CD4-positive, alpha-beta T cell treated with Interleukin-4 for 1 hour (primary cell): ENCODE results near the gene GGT1.
"Not testable (repeated sequence)": the region's sequence is repeated elsewhere in the genome, so short reads cannot be mapped to it uniquely, and the experiment has no call there.

Experiments used
- DNase-seq, 2 donors: peaks; one replicate each; pipeline ENCODE4 v3.0.0-alpha.2; 2020 to 2022

Gene GGT1

GRCh38 chr22:24642307-24642706 is 39.3 kb downstream of the GGT1 start:
- not testable (repeated sequence) for DNase-seq

DNA sequence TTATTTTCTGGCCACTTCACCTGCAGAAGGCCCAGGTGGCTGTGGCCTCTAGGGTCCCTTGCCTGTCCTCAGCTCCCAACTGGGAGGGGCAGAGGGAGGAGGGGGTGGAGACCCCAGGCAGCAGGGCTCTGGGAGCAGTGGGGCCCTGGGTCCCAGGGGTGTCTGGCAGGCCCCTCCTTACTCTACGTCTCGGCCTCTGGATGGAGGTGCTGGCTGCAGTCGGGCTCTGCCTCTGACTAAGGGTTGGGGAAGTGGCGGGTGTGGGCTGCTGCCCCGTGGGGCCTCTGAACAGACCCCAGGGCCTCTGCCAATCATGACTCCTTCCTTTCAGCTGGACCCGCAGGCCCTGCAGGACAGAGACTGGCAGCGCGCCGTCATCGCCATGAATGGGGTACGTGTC is 41.4 kb downstream of the GGT1 start:
- DNase-seq = not testable (repeated sequence)

DNA sequence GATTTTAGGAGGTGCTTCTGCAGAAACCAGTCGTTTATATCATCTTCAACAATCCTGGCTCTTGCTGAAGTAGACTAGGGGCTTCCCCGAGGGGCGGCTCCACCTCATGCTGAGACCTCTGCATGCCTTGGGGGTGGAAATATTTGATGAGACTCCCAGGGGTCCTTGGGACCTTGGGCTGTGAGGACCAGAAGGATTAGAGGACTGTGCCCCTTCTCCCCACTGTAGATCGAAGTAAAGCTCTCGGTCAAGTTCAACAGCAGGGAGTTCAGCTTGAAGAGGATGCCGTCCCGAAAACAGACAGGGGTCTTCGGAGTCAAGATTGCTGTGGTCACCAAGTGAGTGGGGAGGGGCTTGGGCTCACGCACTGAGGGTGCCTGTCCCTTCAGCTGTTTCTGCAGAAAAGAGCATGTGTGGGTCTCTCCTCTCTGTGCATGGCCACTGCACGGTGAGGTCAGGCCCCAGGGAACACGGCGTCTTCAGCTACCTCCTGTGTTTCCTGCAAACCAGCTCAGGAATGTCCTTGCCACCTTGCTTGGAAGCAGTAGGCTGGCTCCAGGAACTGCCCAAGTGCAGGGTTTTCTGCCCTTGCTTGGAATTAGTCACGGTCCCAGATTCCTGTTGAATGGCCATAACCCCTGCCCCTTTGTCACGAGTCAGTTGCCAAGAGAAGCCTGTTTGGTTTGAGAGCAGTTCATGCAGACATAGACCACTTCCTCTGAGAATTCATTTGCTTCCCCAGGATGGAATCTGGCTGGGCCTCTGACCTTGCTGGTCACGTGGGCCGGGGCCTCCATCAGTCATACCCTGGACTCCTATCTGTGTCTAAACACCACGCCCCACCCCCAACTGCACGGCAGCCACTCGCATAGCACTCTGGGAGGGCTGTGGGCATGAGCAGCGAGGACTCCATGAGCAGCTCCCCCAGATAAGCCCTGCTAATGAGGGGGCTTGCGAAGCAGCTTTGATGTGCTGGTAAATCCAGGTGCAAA is 42.7 kb downstream of the GGT1 start:
- not testable (repeated sequence) for DNase-seq

DNA sequence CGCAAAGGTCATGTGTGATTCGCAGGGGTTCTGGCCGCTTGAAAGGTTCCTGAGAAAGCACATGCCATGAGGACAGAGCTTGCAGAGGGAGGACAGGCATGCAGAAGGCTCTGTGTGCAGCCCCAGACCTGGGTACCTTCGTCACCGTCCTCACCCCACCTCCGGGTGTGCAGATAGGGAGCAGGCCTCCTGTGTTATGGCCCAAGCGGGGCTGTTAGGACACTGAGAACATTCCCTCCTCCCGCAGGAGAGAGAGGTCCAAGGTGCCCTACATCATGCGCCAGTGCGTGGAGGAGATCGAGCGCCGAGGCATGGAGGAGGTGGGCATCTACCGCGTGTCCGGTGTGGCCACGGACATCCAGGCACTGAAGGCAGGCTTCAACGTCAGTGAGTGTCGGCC is 43.8 kb downstream of the GGT1 start:
- DNase-seq = not testable (repeated sequence)

DNA sequence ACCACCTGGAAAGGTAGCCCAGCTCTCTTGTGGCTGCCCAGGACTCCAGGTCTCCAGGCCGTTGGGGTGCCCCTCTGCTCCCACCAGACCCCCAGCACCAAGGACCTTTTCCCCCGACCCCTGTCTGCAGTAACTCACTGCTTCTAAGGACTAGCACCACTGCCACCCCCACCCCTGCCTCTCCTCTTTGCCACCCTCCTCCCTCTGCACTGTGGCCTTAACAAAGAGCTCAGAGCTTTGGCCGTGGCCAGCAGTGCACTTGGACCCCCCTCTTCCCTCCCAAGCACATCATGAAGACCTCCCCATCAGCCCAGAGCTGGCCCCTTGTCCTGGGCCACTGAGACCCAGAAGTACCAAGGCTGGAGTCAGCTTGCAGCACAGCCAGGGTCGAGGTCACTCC is 46.4 kb downstream of the GGT1 start:
- not testable (repeated sequence) for DNase-seq

DNA sequence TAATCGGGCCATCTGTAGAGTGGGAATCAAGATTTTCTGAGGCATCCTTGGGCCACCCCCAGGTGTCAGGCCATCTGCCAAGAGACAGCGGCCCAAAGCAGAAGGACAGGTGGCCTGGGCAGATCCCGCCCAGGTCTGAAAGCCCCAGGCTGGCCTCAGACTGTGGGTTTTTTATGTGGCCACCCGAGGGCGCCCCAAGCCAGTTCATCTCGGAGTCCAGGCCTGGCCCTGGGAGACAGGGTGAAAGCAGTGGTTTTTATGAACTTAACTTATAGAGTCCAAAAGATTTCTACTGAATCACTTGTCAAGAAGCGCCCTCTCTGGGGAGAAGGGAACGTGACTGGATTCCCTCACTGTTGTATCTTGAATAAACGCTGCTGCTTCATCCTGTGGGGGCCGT is 47.9 kb downstream of the GGT1 start:
- peak; percentile 39 to 54 for DNase-seq

DNA sequence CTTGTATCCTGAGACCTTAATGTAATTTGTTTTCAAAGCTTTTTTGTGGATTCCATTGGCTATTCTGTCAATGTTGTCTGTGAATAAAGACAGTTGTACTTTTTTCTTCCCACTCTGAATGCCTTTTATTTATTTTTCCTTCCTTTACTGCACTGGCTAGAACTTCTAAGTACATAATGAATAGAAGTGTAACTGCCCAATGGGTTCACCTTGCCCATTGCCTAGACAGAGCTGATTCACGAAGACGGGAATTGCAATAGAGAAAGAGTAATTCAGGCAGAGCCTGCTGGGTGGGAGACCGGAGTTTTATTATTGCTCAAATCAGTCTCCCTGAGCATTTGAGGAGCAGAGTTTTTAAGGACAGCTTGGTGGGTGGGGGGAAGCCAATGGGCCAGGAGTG is 62.4 kb downstream of the GGT1 start:
- not testable (repeated sequence) for DNase-seq

- not testable (repeated sequence) for DNase-seq
Observed at GRCh38 chr22:24667904-24668303, 64.9 kb downstream of the GGT1 start.

DNA sequence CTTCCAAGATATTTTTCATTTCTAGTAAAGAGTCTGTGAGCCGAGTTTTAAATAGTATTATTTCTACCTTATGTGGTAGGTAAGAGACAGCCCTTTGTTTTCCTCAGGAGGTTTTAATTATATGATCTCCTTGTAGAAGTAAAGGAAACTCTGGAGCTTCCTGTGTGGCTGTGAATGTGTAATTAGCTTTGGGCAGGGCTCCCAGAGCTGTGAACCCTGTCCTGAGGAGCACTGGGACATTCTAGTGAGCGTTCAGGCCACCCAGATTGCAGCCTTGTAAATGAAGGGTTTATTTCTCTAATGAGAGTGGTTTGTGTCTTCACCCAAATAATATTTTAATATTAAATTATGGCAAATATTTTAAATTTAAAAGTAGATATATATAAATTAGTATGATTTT is 69.5 kb downstream of the GGT1 start:
- DNase-seq = not testable (repeated sequence)
